Panc1 (cell line): ENCODE data around the gene ABTB2. TPM values are rescaled to one million over a fixed set of nuclear protein-coding genes. Genes with fewer than 3 reads are reported as not detected.

Source experiments
- ATAC-seq: fragments of 200-7000 bp; cut with Tn5 transposase; 2 replicates; pipeline ENCODE4 v1.9.1; 2020; ENCODE audit warnings: mild to moderate bottlenecking, moderate library complexity
- BruUV-seq: library from RNA; stranded (reverse); fragments of 400-500 nt; replicated peaks from 2 replicates; lab custom pipeline; 2021; lab: Mats Ljungman, UMichigan
- CTCF ChIA-PET: fragments of 300-600 bp; sonication (Branson Sonifier 250); formaldehyde crosslinking; loops from one replicate; lab custom pipeline; 2022; ENCODE audit warnings: antibody characterized with exemption; lab: Charles Lee
- POLR2A ChIA-PET: fragments of 300-600 bp; sonication (Branson Sonifier 250); formaldehyde crosslinking; loops from one replicate; lab custom pipeline; 2022; ENCODE audit warnings: antibody characterized with exemption; lab: Charles Lee
- DNase-seq: peaks from one replicate; pipeline ENCODE4 v3.0.0-alpha.2; 2010; ENCODE audit warnings: low read depth, low spot score
- H3K27ac ChIP-seq: 2 replicates; pipeline ENCODE4 v1.5.1; 2011; ENCODE audit warnings: mild to moderate bottlenecking, low read length, inconsistent platforms
- H3K27me3 ChIP-seq: fragments of 200-500 bp; sonication (Bioruptor generic); 2 replicates; pipeline ENCODE4 v1.6.0; 2014; ENCODE audit warnings: low read length, inconsistent platforms; ENCODE audit not compliant: control insufficient read depth, insufficient read depth
- H3K36me3 ChIP-seq: fragments of 200-500 bp; sonication (Bioruptor generic); 2 replicates; pipeline ENCODE4 v1.5.1; 2014; ENCODE audit warnings: inconsistent platforms, mild to moderate bottlenecking, low read length, moderate library complexity; ENCODE audit not compliant: control insufficient read depth, insufficient read depth
- H3K4me1 ChIP-seq: 2 replicates; pipeline ENCODE4 v1.5.1; 2011; ENCODE audit warnings: inconsistent platforms, mild to moderate bottlenecking, low read length, moderate library complexity; ENCODE audit not compliant: control insufficient read depth, insufficient read depth
- H3K4me3 ChIP-seq, 2 experiments: 2 replicates each; pipeline ENCODE4 v1.5.1; 2011 to 2012; ENCODE audit warnings: low read depth in 2 of 2, low read length in 2 of 2, mild to moderate bottlenecking in 2 of 2, inconsistent platforms in 1 of 2, moderate library complexity in 1 of 2
- H3K9me3 ChIP-seq: fragments of 200-500 bp; sonication (Bioruptor generic); 2 replicates; pipeline ENCODE4 v1.5.1; 2014; ENCODE audit warnings: low read depth, mild to moderate bottlenecking, inconsistent platforms, low read length, moderate library complexity; ENCODE audit not compliant: control insufficient read depth, insufficient read depth
- POLR2AphosphoS5 ChIP-seq: IDR thresholded peaks from 2 replicates; pipeline ENCODE4 v1.6.1; 2012; ENCODE audit warnings: mild to moderate bottlenecking, low read depth, low read length, moderate library complexity
- SIN3A ChIP-seq: IDR thresholded peaks from 2 replicates; pipeline ENCODE4 v1.6.1; 2012; ENCODE audit warnings: low read depth, mild to moderate bottlenecking, low read length, moderate library complexity, borderline replicate concordance; ENCODE audit not compliant: insufficient read depth
- TCF7L2 ChIP-seq: IDR thresholded peaks from 2 replicates; pipeline ENCODE4 v1.6.1; 2011; ENCODE audit warnings: mild to moderate bottlenecking, low read depth, low read length, inconsistent platforms
- in situ Hi-C: cut with HindIII; loops from 2 replicates; pipeline ENCODE4 v1.10.0; 2016; ENCODE audit warnings: low sequenced_read_pairs, low pct_unique_long_range_greater_than_20kb
- intact Hi-C: fragments of 100-400 bp; cut with micrococcal nuclease; formaldehyde crosslinking; loops from one replicate; pipeline ENCODE4 v1.10.0; 2022; ENCODE audit not compliant: unreplicated experiment
- total RNA-seq: library from RNA; stranded (reverse); gene quantifications from one replicate; pipeline ENCODE4 v1.2.1, GENCODE V29; 2021; ENCODE audit not compliant: unreplicated experiment
- TF ChIP-seq, protein P1 (sequence below): fragments of 450-650 bp; IDR thresholded peaks from 2 replicates; pipeline ENCODE4 v1.5.1; 2017; ENCODE audit warnings: mild to moderate bottlenecking
- TF ChIP-seq, protein P2 (sequence below), 2 experiments: IDR thresholded peaks; 2 replicates each; pipeline ENCODE4 v1.6.1; 2011 to 2012; ENCODE audit warnings: low read depth in 2 of 2, control low read depth in 1 of 2, low read length in 1 of 2, mild to moderate bottlenecking in 1 of 2, moderate library complexity in 1 of 2; ENCODE audit not compliant: insufficient read depth in 1 of 2

ABTB2 gene
- total RNA-seq, 1 experiment from 2014 or later: 22.7 TPM

DNA sequence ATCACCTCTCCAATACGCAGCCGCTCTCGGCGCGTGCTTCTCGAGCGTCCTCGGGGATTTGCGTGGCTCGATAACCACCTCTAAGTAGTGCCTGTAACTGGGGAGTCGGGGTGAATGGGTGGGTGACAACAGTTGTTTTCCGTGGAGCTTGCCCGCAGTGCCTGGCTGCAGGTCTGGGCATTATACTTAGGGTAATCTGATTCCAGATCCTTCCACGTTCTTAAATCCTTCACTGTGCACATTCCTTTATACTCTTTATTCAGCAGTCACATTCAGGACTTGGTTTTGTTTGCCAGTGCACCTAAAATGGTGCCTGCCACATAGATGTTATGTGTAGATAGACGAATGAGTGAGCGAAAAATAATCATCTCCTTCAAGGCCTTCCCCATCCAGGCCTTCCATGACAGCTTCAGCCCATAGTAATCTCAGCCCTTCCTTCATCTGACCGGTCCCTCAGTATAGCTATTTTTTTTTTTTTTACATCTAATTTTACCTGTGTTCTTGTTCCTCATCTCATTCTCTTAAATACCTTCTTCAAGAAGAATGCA is 251.8 kb downstream of the ABTB2 start:
- ATAC-seq (no peak; the same call in 1 of the 2 replicates), DNase-seq (peak; percentile 0)
- TSS peak; percentile 55 for BruUV-seq

DNA sequence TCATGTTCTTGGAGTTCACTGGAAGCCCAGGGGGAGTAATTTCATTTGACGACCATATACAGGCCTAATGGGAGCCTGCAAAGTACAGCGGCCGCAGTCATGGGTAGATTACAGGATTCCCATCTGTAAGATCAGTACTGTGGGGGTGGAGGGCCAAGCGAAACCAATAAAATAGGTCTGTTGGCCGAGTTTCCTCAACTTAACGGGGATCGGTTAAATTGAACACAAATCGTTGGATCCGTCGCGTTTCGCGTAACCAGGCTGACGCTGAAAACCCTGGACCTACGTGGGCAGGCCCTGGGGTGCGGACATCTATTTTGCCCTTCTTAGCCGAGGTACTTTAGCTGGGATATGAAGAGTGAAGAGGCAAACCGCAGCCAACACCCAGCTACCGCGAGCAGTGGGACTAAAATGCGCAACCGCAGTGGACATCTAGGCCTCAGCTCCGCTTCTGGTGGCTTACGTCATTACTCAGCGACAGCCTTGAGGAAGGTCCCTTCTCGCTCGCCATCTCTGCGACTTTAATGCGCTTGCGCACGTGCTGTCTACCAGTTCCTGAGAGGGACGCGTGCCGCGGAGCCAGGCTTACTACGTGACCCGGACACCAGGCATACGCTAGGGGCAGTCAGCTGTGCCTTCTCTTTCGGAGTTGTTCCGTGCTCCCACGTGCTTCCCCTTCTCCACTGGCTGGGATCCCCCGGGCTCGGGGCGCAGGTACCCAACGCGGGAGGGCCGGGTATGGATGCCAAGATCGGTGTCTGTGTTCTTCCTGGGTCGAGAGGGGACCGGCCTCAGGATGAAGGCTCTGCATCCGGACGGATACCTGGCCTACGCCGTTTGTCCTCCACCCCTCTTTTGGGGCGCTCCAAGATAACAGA is 252.5 kb downstream of the ABTB2 start, which contains the start of gene NAT10:
Gene NAT10, plus strand, starts transcription at position 551 of the 878 bp plus-strand sequence. CDS start 2,597 bp downstream, outside the sequence.
- in situ Hi-C loops: no loop called here
- CTCF ChIA-PET: interaction anchor here (1.6 kb wide), 1 partner anchor 13 kb away, joined by 5 read pairs; no protein-coding TSS in a partner anchor
- POLR2A ChIA-PET: interaction anchor here (0.7 kb wide), 1 partner anchor 102 kb away, joined by 3 read pairs; no protein-coding TSS in a partner anchor
- TF ChIP-seq POLR2AphosphoS5 (peak; percentile 99), SIN3A (no peak; the same call in none of the 2 replicates), TCF7L2 (0 out of 2 replicates have a peak, but pooled peaks have one; percentile 13)
- TF ChIP-seq, protein P1, sequence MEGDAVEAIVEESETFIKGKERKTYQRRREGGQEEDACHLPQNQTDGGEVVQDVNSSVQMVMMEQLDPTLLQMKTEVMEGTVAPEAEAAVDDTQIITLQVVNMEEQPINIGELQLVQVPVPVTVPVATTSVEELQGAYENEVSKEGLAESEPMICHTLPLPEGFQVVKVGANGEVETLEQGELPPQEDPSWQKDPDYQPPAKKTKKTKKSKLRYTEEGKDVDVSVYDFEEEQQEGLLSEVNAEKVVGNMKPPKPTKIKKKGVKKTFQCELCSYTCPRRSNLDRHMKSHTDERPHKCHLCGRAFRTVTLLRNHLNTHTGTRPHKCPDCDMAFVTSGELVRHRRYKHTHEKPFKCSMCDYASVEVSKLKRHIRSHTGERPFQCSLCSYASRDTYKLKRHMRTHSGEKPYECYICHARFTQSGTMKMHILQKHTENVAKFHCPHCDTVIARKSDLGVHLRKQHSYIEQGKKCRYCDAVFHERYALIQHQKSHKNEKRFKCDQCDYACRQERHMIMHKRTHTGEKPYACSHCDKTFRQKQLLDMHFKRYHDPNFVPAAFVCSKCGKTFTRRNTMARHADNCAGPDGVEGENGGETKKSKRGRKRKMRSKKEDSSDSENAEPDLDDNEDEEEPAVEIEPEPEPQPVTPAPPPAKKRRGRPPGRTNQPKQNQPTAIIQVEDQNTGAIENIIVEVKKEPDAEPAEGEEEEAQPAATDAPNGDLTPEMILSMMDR: no peak
- TF ChIP-seq, protein P2, sequence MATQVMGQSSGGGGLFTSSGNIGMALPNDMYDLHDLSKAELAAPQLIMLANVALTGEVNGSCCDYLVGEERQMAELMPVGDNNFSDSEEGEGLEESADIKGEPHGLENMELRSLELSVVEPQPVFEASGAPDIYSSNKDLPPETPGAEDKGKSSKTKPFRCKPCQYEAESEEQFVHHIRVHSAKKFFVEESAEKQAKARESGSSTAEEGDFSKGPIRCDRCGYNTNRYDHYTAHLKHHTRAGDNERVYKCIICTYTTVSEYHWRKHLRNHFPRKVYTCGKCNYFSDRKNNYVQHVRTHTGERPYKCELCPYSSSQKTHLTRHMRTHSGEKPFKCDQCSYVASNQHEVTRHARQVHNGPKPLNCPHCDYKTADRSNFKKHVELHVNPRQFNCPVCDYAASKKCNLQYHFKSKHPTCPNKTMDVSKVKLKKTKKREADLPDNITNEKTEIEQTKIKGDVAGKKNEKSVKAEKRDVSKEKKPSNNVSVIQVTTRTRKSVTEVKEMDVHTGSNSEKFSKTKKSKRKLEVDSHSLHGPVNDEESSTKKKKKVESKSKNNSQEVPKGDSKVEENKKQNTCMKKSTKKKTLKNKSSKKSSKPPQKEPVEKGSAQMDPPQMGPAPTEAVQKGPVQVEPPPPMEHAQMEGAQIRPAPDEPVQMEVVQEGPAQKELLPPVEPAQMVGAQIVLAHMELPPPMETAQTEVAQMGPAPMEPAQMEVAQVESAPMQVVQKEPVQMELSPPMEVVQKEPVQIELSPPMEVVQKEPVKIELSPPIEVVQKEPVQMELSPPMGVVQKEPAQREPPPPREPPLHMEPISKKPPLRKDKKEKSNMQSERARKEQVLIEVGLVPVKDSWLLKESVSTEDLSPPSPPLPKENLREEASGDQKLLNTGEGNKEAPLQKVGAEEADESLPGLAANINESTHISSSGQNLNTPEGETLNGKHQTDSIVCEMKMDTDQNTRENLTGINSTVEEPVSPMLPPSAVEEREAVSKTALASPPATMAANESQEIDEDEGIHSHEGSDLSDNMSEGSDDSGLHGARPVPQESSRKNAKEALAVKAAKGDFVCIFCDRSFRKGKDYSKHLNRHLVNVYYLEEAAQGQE (IDR thresholded peaks at IDR 0.05; ENCODE audit: insufficient read depth in 1 of 2, low read depth in 2 of 2, low read length in 1 of 2): peak in 1 of 2 experiments; percentile 65; a peak in 1 of 4 replicates
- ATAC-seq: peak; percentile 92
- H3K9me3 ChIP-seq: no peaks in the 10 kb centered on the region
- H3K27ac ChIP-seq: peak within 1 kb of the TSS; percentile 98
- peaks cover 21% of the 10 kb centered on the region for H3K4me1 ChIP-seq
- H3K36me3 ChIP-seq: peaks cover 38% of the 10 kb centered on the region
- peak; percentile 97 for DNase-seq
- H3K4me3 ChIP-seq: peak within 1 kb of the TSS; percentile 75 to 93
- intact Hi-C loops: no loop called here
- no peaks in the 10 kb centered on the region for H3K27me3 ChIP-seq
- BruUV-seq: TSS peak; percentile 93

More for the DNA sequence above, 251.8 kb downstream of the ABTB2 start:
- Histone ChIP-seq H3K27ac (peak overlapping the region; percentile 98), H3K36me3 (peaks cover 41% of the 10 kb centered on the region), H3K4me3 (peak overlapping the region; percentile 75 to 93), H3K4me1 (peaks cover 21% of the 10 kb centered on the region), H3K27me3 (no peaks in the 10 kb centered on the region), H3K9me3 (no peaks in the 10 kb centered on the region)
- ChIA-PET CTCF (interaction anchor here (1.6 kb wide), 1 partner anchor 14 kb away, joined by 5 read pairs; no protein-coding TSS in a partner anchor), POLR2A (interaction anchor here (0.7 kb wide), 1 partner anchor 16 kb away, joined by 4 read pairs; no protein-coding TSS in a partner anchor)
- intact Hi-C loops: no loop called here
- TF ChIP-seq, protein P1: no peak
- TF ChIP-seq POLR2AphosphoS5: no peak
- no peak for TF ChIP-seq TCF7L2
- TF ChIP-seq SIN3A: no peak
- TF ChIP-seq, protein P2 (IDR thresholded peaks at IDR 0.05; ENCODE audit: insufficient read depth in 1 of 2, low read depth in 2 of 2, low read length in 1 of 2): no peak
- in situ Hi-C loops: no loop called here
